H1 (cell line): Measurements from ENCODE around the gene GLUD1. TPM values are rescaled to one million over a fixed set of nuclear protein-coding genes. Genes with fewer than 3 reads are reported as not detected.
"Not testable (repeated sequence)": the region's sequence is repeated elsewhere in the genome, so short reads cannot be mapped to it uniquely, and the experiment has no call there.

Experiments used
- CTCF ChIA-PET: fragments of 300-600 bp; sonication (Branson Sonifier 250); formaldehyde crosslinking; loops from one replicate; lab custom pipeline; 2021; ENCODE audit not compliant: partially characterized antibody; lab: Charles Lee
- POLR2A ChIA-PET: fragments of 300-600 bp; sonication (Branson Sonifier 250); formaldehyde crosslinking; loops from one replicate; lab custom pipeline; 2021; ENCODE audit warnings: inconsistent platforms; ENCODE audit not compliant: partially characterized antibody; lab: Charles Lee
- DNase-seq, 2 experiments: peaks; one replicate each; pipeline versions ENCODE4 v3.0.0 to v3.0.0-alpha.2; 2010 to 2022; ENCODE audit warnings: low spot score in 2 of 2, low read depth in 1 of 2, mixed read lengths in 1 of 2
- FAIRE-seq: peaks from 2 replicates; lab custom pipeline; 2011; peaks lifted over from hg19 to GRCh38; lab: Jason Lieb, UNC
- H2AFZ ChIP-seq: 2 replicates; pipeline ENCODE4 v1.8.1; 2012; ENCODE audit warnings: low read length, inconsistent platforms
- H2AK5ac ChIP-seq: 2 replicates; pipeline ENCODE4 v1.6.1; 2013; ENCODE audit warnings: low read depth, low read length
- H2BK120ac ChIP-seq: replicated peaks from 2 replicates; pipeline ENCODE3; 2013; ENCODE audit warnings: low read depth, low read length, inconsistent platforms
- H2BK12ac ChIP-seq: 2 replicates; pipeline ENCODE4 v1.6.1; 2013; ENCODE audit warnings: low read depth, low read length
- H2BK15ac ChIP-seq: 2 replicates; pipeline ENCODE4 v1.6.1; 2013; ENCODE audit warnings: low read length
- H2BK20ac ChIP-seq: 2 replicates; pipeline ENCODE4 v1.6.1; 2013; ENCODE audit warnings: low read length
- H2BK5ac ChIP-seq: 2 replicates; pipeline ENCODE4 v1.6.1; 2013; ENCODE audit warnings: low read depth, low read length
- H3K14ac ChIP-seq: 2 replicates; pipeline ENCODE4 v1.6.1; 2013; ENCODE audit warnings: inconsistent platforms; ENCODE audit not compliant: insufficient read length
- H3K18ac ChIP-seq: 2 replicates; pipeline ENCODE4 v1.6.1; 2013; ENCODE audit warnings: low read length; ENCODE audit errors: extremely low read depth
- H3K23ac ChIP-seq: 2 replicates; pipeline ENCODE4 v1.6.1; 2013; ENCODE audit warnings: inconsistent platforms; ENCODE audit not compliant: insufficient read length
- H3K23me2 ChIP-seq: 2 replicates; pipeline ENCODE4 v1.6.1; 2013; ENCODE audit warnings: low read depth, low read length
- H3K27ac ChIP-seq: 2 replicates; pipeline ENCODE4 v1.6.1; 2011; ENCODE audit warnings: low read depth, low read length, inconsistent platforms
- H3K27me3 ChIP-seq, 4 experiments: replicated peaks in 1 of 4; 1 replicate in 1 of 4; 2 replicates in 3 of 4; pipeline versions ENCODE4 v1.6.1 to v1.8.1; 2011 to 2013; ENCODE audit warnings: low read length in 3 of 4, mild to moderate bottlenecking in 3 of 4, inconsistent platforms in 2 of 4, mixed read lengths in 2 of 4, moderate library complexity in 1 of 4; ENCODE audit not compliant: control insufficient read depth in 3 of 4, insufficient read depth in 3 of 4; ENCODE audit errors: extremely low read depth in 1 of 4
- H3K36me3 ChIP-seq, 4 experiments: 2 replicates each; pipeline versions ENCODE4 v1.6.1 to v1.8.1; 2011 to 2013; ENCODE audit warnings: mild to moderate bottlenecking in 4 of 4, low read length in 3 of 4, moderate library complexity in 2 of 4, control low read depth in 1 of 4, inconsistent platforms in 1 of 4; ENCODE audit not compliant: insufficient read depth in 4 of 4, control insufficient read depth in 2 of 4
- H3K4ac ChIP-seq: replicated peaks from 2 replicates; pipeline ENCODE3; 2013; ENCODE audit warnings: low read length, low read depth, mixed read lengths, inconsistent platforms; ENCODE audit not compliant: insufficient read length
- H3K4me1 ChIP-seq, 4 experiments: replicated peaks in 1 of 4; 1 replicate in 1 of 4; 2 replicates in 3 of 4; pipeline versions ENCODE4 v1.6.1 to v1.8.1; 2011 to 2013; ENCODE audit warnings: low read length in 3 of 4, inconsistent platforms in 2 of 4, mixed read lengths in 1 of 4; ENCODE audit not compliant: insufficient read depth in 4 of 4, control insufficient read depth in 3 of 4
- H3K4me2 ChIP-seq, 2 experiments: 2 replicates each; pipeline versions ENCODE4 v1.6.1 to v1.8.1; 2011 to 2013; ENCODE audit warnings: low read depth in 2 of 2, low read length in 2 of 2, control low read depth in 1 of 2, inconsistent platforms in 1 of 2, mild to moderate bottlenecking in 1 of 2; ENCODE audit not compliant: insufficient read depth in 1 of 2
- H3K4me3 ChIP-seq, 4 experiments: fragments of 200-600, 300-600 bp in 1 of 4; sonication (generic), shearing (Covaris generic), sonication (Bioruptor Twin) in 1 of 4; 2 replicates each; pipeline versions ENCODE4 v1.5.1 to v1.8.1; 2011 to 2016; ENCODE audit warnings: low read length in 4 of 4, low read depth in 3 of 4, control low read depth in 2 of 4, inconsistent platforms in 2 of 4, mild to moderate bottlenecking in 2 of 4, mixed read lengths in 1 of 4, moderate library complexity in 1 of 4; ENCODE audit not compliant: insufficient read depth in 2 of 4; ENCODE audit errors: extremely low read depth in 1 of 4
- H3K56ac ChIP-seq: replicated peaks from 2 replicates; pipeline ENCODE3; 2013; ENCODE audit warnings: low read depth, mild to moderate bottlenecking, mixed read lengths, low read length, inconsistent platforms; ENCODE audit not compliant: insufficient read length
- H3K79me1 ChIP-seq: 2 replicates; pipeline ENCODE4 v1.6.1; 2013; ENCODE audit warnings: low read depth, low read length, control low read depth
- H3K79me2 ChIP-seq, 2 experiments: 2 replicates each; pipeline versions ENCODE4 v1.6.1 to v1.8.1; 2012 to 2013; ENCODE audit warnings: low read length in 2 of 2, mild to moderate bottlenecking in 2 of 2, inconsistent platforms in 1 of 2; ENCODE audit not compliant: insufficient read depth in 2 of 2, control insufficient read depth in 1 of 2
- H3K9ac ChIP-seq, 4 experiments: replicated peaks in 1 of 4; 1 replicate in 1 of 4; 2 replicates in 3 of 4; pipeline versions ENCODE4 v1.6.1 to v1.8.1; 2011 to 2013; ENCODE audit warnings: low read depth in 3 of 4, low read length in 3 of 4, control low read depth in 2 of 4, mild to moderate bottlenecking in 2 of 4, moderate library complexity in 2 of 4, inconsistent platforms in 1 of 4; ENCODE audit errors: extremely low read depth in 1 of 4
- H3K9me3 ChIP-seq, 2 experiments: 2 replicates each; pipeline versions ENCODE4 v1.6.1 to v1.8.1; 2012 to 2013; ENCODE audit warnings: mild to moderate bottlenecking in 2 of 2, moderate library complexity in 2 of 2, control low read depth in 1 of 2, inconsistent platforms in 1 of 2, low read depth in 1 of 2, low read length in 1 of 2, mixed read lengths in 1 of 2; ENCODE audit not compliant: insufficient read depth in 2 of 2
- H4K20me1 ChIP-seq, 2 experiments: replicated peaks in 1 of 2; 2 replicates each; pipeline versions ENCODE3 to v1.8.1; 2011 to 2013; ENCODE audit warnings: inconsistent platforms in 2 of 2, low read length in 2 of 2, mild to moderate bottlenecking in 1 of 2; ENCODE audit not compliant: insufficient read depth in 2 of 2, control insufficient read depth in 1 of 2
- H4K5ac ChIP-seq: 2 replicates; pipeline ENCODE4 v1.6.1; 2013; ENCODE audit warnings: low read length, low read depth, mixed read lengths, inconsistent platforms; ENCODE audit not compliant: insufficient read length
- H4K8ac ChIP-seq: 2 replicates; pipeline ENCODE4 v1.8.0; 2013; ENCODE audit warnings: mild to moderate bottlenecking, moderate library complexity, low read length, inconsistent platforms; ENCODE audit not compliant: insufficient read depth; ENCODE audit errors: extremely low read depth
- H4K91ac ChIP-seq: replicated peaks from 2 replicates; pipeline ENCODE3; 2013; ENCODE audit warnings: low read length, mixed read lengths, inconsistent platforms; ENCODE audit not compliant: insufficient read length
- WGBS, 2 experiments: shearing (Covaris generic) in 1 of 2; methylation state at CpG; one replicate each; pipeline versions ENCODE4 v1.1.6 to v1.1.7; 2013 to 2015; ENCODE audit warnings: low lambda C conversion rate in 2 of 2, mixed read lengths in 2 of 2, inconsistent platforms in 1 of 2, low coverage in 1 of 2, missing lambda C conversion rate in 1 of 2; ENCODE audit not compliant: insufficient replicate concordance in 2 of 2, insufficient coverage in 1 of 2, insufficient read length in 1 of 2; ENCODE audit errors: extremely low coverage in 1 of 2, missing lambda C conversion rate in 1 of 2; 5-methylcytosine and 5-hydroxymethylcytosine counted together
- polyA plus RNA-seq, 7 experiments: library from polyadenylated mRNA; depleted of rRNA in 3 of 7; stranded (reverse) in 5 of 7; unstranded in 2 of 7; fragments of >200 nt in 5 of 7; fragments of 200-250 nt in 2 of 7; gene quantifications; 1 replicate in 5 of 7; 2 replicates in 1 of 7; 4 replicates in 1 of 7; pipeline versions ENCODE4 v1.2.1 to v1.2.3, GENCODE V29; 2011 to 2013; ENCODE audit warnings: missing spikeins in 2 of 7, mixed read lengths in 2 of 7
- total RNA-seq: library from RNA; stranded (reverse); fragmentation: NEBNext Ultra II Directional; extraction: Animal tissue kit (Norgen Biotek cat#: 25700); gene quantifications from 2 replicates; pipeline ENCODE4 v1.2.1, GENCODE V29; 2021

GLUD1 gene
- total and polyA plus RNA-seq, 2 of the 8 experiments (the other 6 are each of a cell fraction or from before 2014, with no cell fraction given) = 41.0 to 96.2 TPM

- H3K56ac ChIP-seq, H3K14ac ChIP-seq, H3K4ac ChIP-seq, H3K36me3 ChIP-seq, H3K4me1 ChIP-seq, H3K79me2 ChIP-seq, H4K8ac ChIP-seq, FAIRE-seq, DNase-seq, H3K23ac ChIP-seq, H4K20me1 ChIP-seq, H3K23me2 ChIP-seq, H4K5ac ChIP-seq, H2AK5ac ChIP-seq, H3K9ac ChIP-seq, H2AFZ ChIP-seq, H3K4me3 ChIP-seq, H2BK5ac ChIP-seq, H2BK120ac ChIP-seq, H3K27ac ChIP-seq, H2BK20ac ChIP-seq, H3K9me3 ChIP-seq, H3K18ac ChIP-seq, H3K4me2 ChIP-seq, H2BK15ac ChIP-seq, H3K27me3 ChIP-seq, H4K91ac ChIP-seq, H2BK12ac ChIP-seq, H3K79me1 ChIP-seq, POLR2A ChIA-PET: not testable (repeated sequence)
- CTCF ChIA-PET = interaction anchor here (0.6 kb wide), 1 partner anchor 21 kb away, joined by 3 read pairs; no protein-coding TSS in a partner anchor
- WGBS, 2 experiments = 100% methylated on average over 1 of the region's 2 CpGs; no CpG with 5 or more reads in 1 of the 2 experiments
These were observed 32.4 kb upstream of the GLUD1 start for GRCh38 chr10:87127048-87127447.

- H4K91ac ChIP-seq, H2BK12ac ChIP-seq, H3K27me3 ChIP-seq, CTCF ChIA-PET, H3K4me3 ChIP-seq, H2BK15ac ChIP-seq, H3K4me2 ChIP-seq, H4K5ac ChIP-seq, H2BK20ac ChIP-seq, H3K4ac ChIP-seq, DNase-seq, H2BK5ac ChIP-seq, POLR2A ChIA-PET, H3K79me2 ChIP-seq, H4K8ac ChIP-seq, H3K9ac ChIP-seq, H3K27ac ChIP-seq, H2AFZ ChIP-seq, H3K23ac ChIP-seq, H3K14ac ChIP-seq, H3K18ac ChIP-seq, H3K4me1 ChIP-seq, FAIRE-seq, H3K36me3 ChIP-seq, H3K56ac ChIP-seq, H2AK5ac ChIP-seq, H3K23me2 ChIP-seq, H3K79me1 ChIP-seq, H2BK120ac ChIP-seq, H4K20me1 ChIP-seq, H3K9me3 ChIP-seq: not testable (repeated sequence)
- WGBS, 2 experiments = 81% methylated on average over 3 of the region's 4 CpGs; no CpG with 5 or more reads in 1 of the 2 experiments
These were observed 28.7 kb upstream of the GLUD1 start for GRCh38 chr10:87123351-87123750.
